Measurements from ENCODE around the gene GMPR. TPM values are rescaled to one million over a fixed set of nuclear protein-coding genes. Genes with fewer than 3 reads are reported as not detected.

GMPR gene
- polyA plus RNA-seq, 1 donor (not counting 4 experiments of a cell fraction or from before 2014, with no cell fraction given) = 0.50 TPM

GRCh38 chr6:16284472-16284871 is 46.1 kb downstream of the GMPR start:
- no peaks in the 10 kb centered on the region for H3K36me3 ChIP-seq (ENCODE audit: control insufficient read depth in 2 of 2, extremely low read depth in 1 of 2, insufficient read depth in 2 of 2, low read length in 2 of 2)
- no peaks in the 10 kb centered on the region for H3K9me1 ChIP-seq (ENCODE audit: control insufficient read depth, extremely low read depth, insufficient read depth, low read length)
- H4K20me1 ChIP-seq (ENCODE audit: control insufficient read depth, extremely low read depth, insufficient read depth, low read length) = no peaks in the 10 kb centered on the region
- no peak overlapping the region for H3K4me2 ChIP-seq (ENCODE audit: control insufficient read depth, extremely low read depth, insufficient read depth, low read depth, low read length)
- no peaks in the 10 kb centered on the region for H3K79me2 ChIP-seq (ENCODE audit: control insufficient read depth, insufficient read depth, low read length)
- H3K4me3 ChIP-seq (ENCODE audit: control insufficient read depth in 2 of 3, extremely low read depth in 1 of 3, insufficient read depth in 2 of 3, low read depth in 1 of 3, low read length in 3 of 3) = no peak overlapping the region
- FAIRE-seq (no peak), DNase-seq (ENCODE audit: low read depth, low spot score) (no peak)
- H3K27ac ChIP-seq (ENCODE audit: control insufficient read depth, insufficient read depth, low read length) = no peak overlapping the region
- H3K4me1 ChIP-seq (ENCODE audit: control insufficient read depth, extremely low read depth, insufficient read depth, low read length) = no peaks in the 10 kb centered on the region
- no peak for TF ChIP-seq CTCF (optimal IDR thresholded peaks at IDR 0.05 in 1 of 3, IDR thresholded peaks at IDR 0.05 in 1 of 3, conservative IDR thresholded peaks at IDR 0.05 in 1 of 3; ENCODE audit: extremely low read depth in 1 of 3, insufficient read depth in 2 of 3, low read length in 3 of 3)
- TF ChIP-seq EZH2 (IDR thresholded peaks at IDR 0.05; ENCODE audit: low read length) = no peak
- dilution Hi-C loops (cut with MboI; ENCODE audit: extremely low pct_ligation_motif_present, low sequenced_read_pairs) = no loop called here
- no peaks in the 10 kb centered on the region for H3K9me3 ChIP-seq (ENCODE audit: control insufficient read depth, low read depth, low read length)
- H3K27me3 ChIP-seq (ENCODE audit: control insufficient read depth, extremely low read depth, insufficient read depth, low read length) = no peaks in the 10 kb centered on the region
- no peak overlapping the region for H2AFZ ChIP-seq (ENCODE audit: control insufficient read depth, low read length)
- H3K9ac ChIP-seq (ENCODE audit: control insufficient read depth, extremely low read depth, insufficient read depth, low read length) = no peak overlapping the region

GRCh38 chr6:16285467-16286150 is 47.2 kb downstream of the GMPR start:
- no peak overlapping the region for H2AFZ ChIP-seq (ENCODE audit: control insufficient read depth, low read length)
- dilution Hi-C loops (cut with MboI; ENCODE audit: extremely low pct_ligation_motif_present, low sequenced_read_pairs) = no loop called here

More at GRCh38 chr6:16285467-16286150, 47.2 kb downstream of the GMPR start:
- no peaks in the 10 kb centered on the region for H3K79me2 ChIP-seq (ENCODE audit: control insufficient read depth, insufficient read depth, low read length)
- no peaks in the 10 kb centered on the region for H3K9me3 ChIP-seq (ENCODE audit: control insufficient read depth, low read depth, low read length)
- no peak overlapping the region for H3K4me3 ChIP-seq (ENCODE audit: control insufficient read depth in 2 of 3, extremely low read depth in 1 of 3, insufficient read depth in 2 of 3, low read depth in 1 of 3, low read length in 3 of 3)
- no peak overlapping the region for H3K27ac ChIP-seq (ENCODE audit: control insufficient read depth, insufficient read depth, low read length)
- H4K20me1 ChIP-seq (ENCODE audit: control insufficient read depth, extremely low read depth, insufficient read depth, low read length) = no peaks in the 10 kb centered on the region
- TF ChIP-seq CTCF (optimal IDR thresholded peaks at IDR 0.05 in 1 of 3, IDR thresholded peaks at IDR 0.05 in 1 of 3, conservative IDR thresholded peaks at IDR 0.05 in 1 of 3; ENCODE audit: extremely low read depth in 1 of 3, insufficient read depth in 2 of 3, low read length in 3 of 3) (no peak), EZH2 (IDR thresholded peaks at IDR 0.05; ENCODE audit: low read length) (no peak)
- H3K9ac ChIP-seq (ENCODE audit: control insufficient read depth, extremely low read depth, insufficient read depth, low read length) = no peak overlapping the region
- H3K36me3 ChIP-seq (ENCODE audit: control insufficient read depth in 2 of 2, extremely low read depth in 1 of 2, insufficient read depth in 2 of 2, low read length in 2 of 2) = no peaks in the 10 kb centered on the region
- H3K4me1 ChIP-seq (ENCODE audit: control insufficient read depth, extremely low read depth, insufficient read depth, low read length) = no peaks in the 10 kb centered on the region
- DNase-seq (ENCODE audit: low read depth, low spot score) = no peak
- H3K9me1 ChIP-seq (ENCODE audit: control insufficient read depth, extremely low read depth, insufficient read depth, low read length) = no peaks in the 10 kb centered on the region
- H3K27me3 ChIP-seq (ENCODE audit: control insufficient read depth, extremely low read depth, insufficient read depth, low read length) = no peaks in the 10 kb centered on the region
- FAIRE-seq = no peak
- no peak overlapping the region for H3K4me2 ChIP-seq (ENCODE audit: control insufficient read depth, extremely low read depth, insufficient read depth, low read depth, low read length)

Measured in keratinocyte (primary cell).